GM12874 (cell line): ENCODE measurements around the gene CBARP.

Source experiments
- CTCF ChIP-seq: IDR thresholded peaks from 2 replicates; pipeline ENCODE4 v1.5.1; 2011; ENCODE audit warnings: low read depth, mild to moderate bottlenecking, control low read depth, low read length, moderate library complexity; ENCODE audit not compliant: insufficient read depth

CBARP gene

GRCh38 chr19:1181606-1182005, 56.2 kb downstream of the CBARP start:
- TF ChIP-seq CTCF = no peak
